GM18517 (cell line): ENCODE measurements around the gene PICALM.
"Not testable (repeated sequence)": the region's sequence is repeated elsewhere in the genome, so short reads cannot be mapped to it uniquely, and the experiment has no call there.

Source experiments
- ATAC-seq: cut with Tn5 transposase; IDR thresholded peaks from one replicate; pipeline ENCODE4 v1.9.1; 2021; ENCODE audit warnings: mild to moderate bottlenecking, moderate library complexity; ENCODE audit not compliant: unreplicated experiment

PICALM gene

GRCh38 chr11:85947431-85948272, 121.2 kb downstream of the PICALM start:
- ATAC-seq, result no peak

GRCh38 chr11:85946221-85946620, 122.7 kb downstream of the PICALM start:
- ATAC-seq, result no peak

- ATAC-seq, result no peak
These were observed 123.1 kb downstream of the PICALM start for GRCh38 chr11:85945788-85946187.

- no peak for ATAC-seq
These were observed 123.6 kb downstream of the PICALM start for GRCh38 chr11:85945296-85945695.

GRCh38 chr11:85941380-85941973, 127.4 kb downstream of the PICALM start:
- ATAC-seq, result no peak

- no peak for ATAC-seq
These were observed 129.5 kb downstream of the PICALM start for GRCh38 chr11:85939099-85940015.

GRCh38 chr11:85937835-85938234, 131.0 kb downstream of the PICALM start:
- no peak for ATAC-seq

GRCh38 chr11:85935751-85936150, 133.1 kb downstream of the PICALM start:
- no peak for ATAC-seq

GRCh38 chr11:85934596-85935169, 134.2 kb downstream of the PICALM start:
- ATAC-seq, result no peak

- no peak for ATAC-seq
These were observed 138.0 kb downstream of the PICALM start for GRCh38 chr11:85930879-85931366.

- ATAC-seq, result not testable (repeated sequence)
These were observed 142.2 kb downstream of the PICALM start for GRCh38 chr11:85926653-85927214.

GRCh38 chr11:85923455-85923854, 145.4 kb downstream of the PICALM start:
- no peak for ATAC-seq

- ATAC-seq, result peak; percentile 98
These were observed 146.5 kb downstream of the PICALM start for GRCh38 chr11:85922367-85922766.

- no peak for ATAC-seq
These were observed 149.7 kb downstream of the PICALM start for GRCh38 chr11:85918910-85919794.

- ATAC-seq, result no peak
These were observed 154.5 kb downstream of the PICALM start for GRCh38 chr11:85914425-85914824.

- no peak for ATAC-seq
These were observed 155.4 kb downstream of the PICALM start for GRCh38 chr11:85913513-85913912.

GRCh38 chr11:85912414-85912813, 156.5 kb downstream of the PICALM start:
- no peak for ATAC-seq
